H7 (cell line): ENCODE results near the gene PLGRKT. TPM values are rescaled to one million over a fixed set of nuclear protein-coding genes. Genes with fewer than 3 reads are reported as not detected.

Experiments used
- DNase-seq: peaks from one replicate; pipeline ENCODE4 v3.0.0; 2012
- H3K27me3 ChIP-seq: 2 replicates; pipeline ENCODE4 v1.6.0; 2011; ENCODE audit warnings: mild to moderate bottlenecking, low read length; ENCODE audit not compliant: control insufficient read depth, insufficient read depth
- H3K36me3 ChIP-seq: replicated peaks from 2 replicates; pipeline ENCODE4 v1.5.1; 2011; ENCODE audit warnings: low read length; ENCODE audit not compliant: control insufficient read depth, insufficient read depth
- H3K4me3 ChIP-seq: 2 replicates; pipeline ENCODE4 v1.5.1; 2011; ENCODE audit warnings: low read depth, mild to moderate bottlenecking, control low read depth, low read length, moderate library complexity; ENCODE audit not compliant: insufficient read depth
- total RNA-seq: library from RNA; depleted of rRNA; stranded (reverse); fragments of >200 nt; shearing (Covaris generic); gene quantifications from 2 replicates; pipeline ENCODE4 v1.2.3, GENCODE V29; 2014

The PLGRKT gene
- total RNA-seq, 1 experiment from 2014 or later = 28.2 TPM

- Histone ChIP-seq H3K4me3 (no peak overlapping the region), H3K36me3 (no peaks in the 10 kb centered on the region), H3K27me3 (no peaks in the 10 kb centered on the region)
- no peak for DNase-seq
These were observed 44.2 kb downstream of the PLGRKT start for GRCh38 chr9:5393497-5393896.

- H3K36me3 ChIP-seq = no peaks in the 10 kb centered on the region
- DNase-seq = no peak
- no peak overlapping the region for H3K4me3 ChIP-seq
- H3K27me3 ChIP-seq = no peaks in the 10 kb centered on the region
These were observed 45.4 kb downstream of the PLGRKT start for GRCh38 chr9:5392285-5392684.

- no peak overlapping the region for H3K4me3 ChIP-seq
- H3K27me3 ChIP-seq = no peaks in the 10 kb centered on the region
- no peak for DNase-seq
- H3K36me3 ChIP-seq = no peaks in the 10 kb centered on the region
These were observed 48.5 kb downstream of the PLGRKT start for GRCh38 chr9:5389109-5389732.

GRCh38 chr9:5388026-5388819, 49.5 kb downstream of the PLGRKT start:
- Histone ChIP-seq H3K36me3 (no peaks in the 10 kb centered on the region), H3K4me3 (no peak overlapping the region), H3K27me3 (no peaks in the 10 kb centered on the region)
- no peak for DNase-seq

GRCh38 chr9:5384436-5384835, 53.3 kb downstream of the PLGRKT start:
- H3K36me3 ChIP-seq = no peaks in the 10 kb centered on the region
- no peaks in the 10 kb centered on the region for H3K27me3 ChIP-seq

GRCh38 chr9:5382479-5382878, 55.2 kb downstream of the PLGRKT start:
- DNase-seq = no peak
- H3K27me3 ChIP-seq = no peaks in the 10 kb centered on the region
- H3K4me3 ChIP-seq = no peak overlapping the region
- H3K36me3 ChIP-seq = no peaks in the 10 kb centered on the region

More at GRCh38 chr9:5384436-5384835, 53.3 kb downstream of the PLGRKT start:
- no peak overlapping the region for H3K4me3 ChIP-seq
- DNase-seq = no peak

GRCh38 chr9:5375790-5376477, 61.8 kb downstream of the PLGRKT start:
- Histone ChIP-seq H3K36me3 (no peaks in the 10 kb centered on the region), H3K27me3 (no peaks in the 10 kb centered on the region), H3K4me3 (no peak overlapping the region)
- no peak for DNase-seq

- no peak overlapping the region for H3K4me3 ChIP-seq
- no peak for DNase-seq
- H3K36me3 ChIP-seq = no peaks in the 10 kb centered on the region
- H3K27me3 ChIP-seq = no peaks in the 10 kb centered on the region
These were observed 62.6 kb downstream of the PLGRKT start for GRCh38 chr9:5375091-5375490.

- H3K27me3 ChIP-seq = no peaks in the 10 kb centered on the region
- no peak for DNase-seq
- H3K4me3 ChIP-seq = no peak overlapping the region
- H3K36me3 ChIP-seq = no peaks in the 10 kb centered on the region
These were observed 73.3 kb downstream of the PLGRKT start for GRCh38 chr9:5364294-5365024.

GRCh38 chr9:5361326-5362010, 76.3 kb downstream of the PLGRKT start:
- Histone ChIP-seq H3K4me3 (no peak overlapping the region), H3K27me3 (no peaks in the 10 kb centered on the region), H3K36me3 (no peaks in the 10 kb centered on the region)
- no peak for DNase-seq

- no peaks in the 10 kb centered on the region for H3K27me3 ChIP-seq
These were observed 77.4 kb downstream of the PLGRKT start for GRCh38 chr9:5360341-5360740.

GRCh38 chr9:5357431-5358105, 80.2 kb downstream of the PLGRKT start:
- Histone ChIP-seq H3K27me3 (no peaks in the 10 kb centered on the region), H3K4me3 (no peak overlapping the region), H3K36me3 (no peaks in the 10 kb centered on the region)
- no peak for DNase-seq

More at GRCh38 chr9:5360341-5360740, 77.4 kb downstream of the PLGRKT start:
- H3K36me3 ChIP-seq = no peaks in the 10 kb centered on the region
- H3K4me3 ChIP-seq = no peak overlapping the region
- no peak for DNase-seq

GRCh38 chr9:5355817-5356216, 81.9 kb downstream of the PLGRKT start:
- Histone ChIP-seq H3K27me3 (no peaks in the 10 kb centered on the region), H3K4me3 (no peak overlapping the region), H3K36me3 (no peaks in the 10 kb centered on the region)
- no peak for DNase-seq
